ENCODE results near the gene CASQ1.

Gene CASQ1

DNA sequence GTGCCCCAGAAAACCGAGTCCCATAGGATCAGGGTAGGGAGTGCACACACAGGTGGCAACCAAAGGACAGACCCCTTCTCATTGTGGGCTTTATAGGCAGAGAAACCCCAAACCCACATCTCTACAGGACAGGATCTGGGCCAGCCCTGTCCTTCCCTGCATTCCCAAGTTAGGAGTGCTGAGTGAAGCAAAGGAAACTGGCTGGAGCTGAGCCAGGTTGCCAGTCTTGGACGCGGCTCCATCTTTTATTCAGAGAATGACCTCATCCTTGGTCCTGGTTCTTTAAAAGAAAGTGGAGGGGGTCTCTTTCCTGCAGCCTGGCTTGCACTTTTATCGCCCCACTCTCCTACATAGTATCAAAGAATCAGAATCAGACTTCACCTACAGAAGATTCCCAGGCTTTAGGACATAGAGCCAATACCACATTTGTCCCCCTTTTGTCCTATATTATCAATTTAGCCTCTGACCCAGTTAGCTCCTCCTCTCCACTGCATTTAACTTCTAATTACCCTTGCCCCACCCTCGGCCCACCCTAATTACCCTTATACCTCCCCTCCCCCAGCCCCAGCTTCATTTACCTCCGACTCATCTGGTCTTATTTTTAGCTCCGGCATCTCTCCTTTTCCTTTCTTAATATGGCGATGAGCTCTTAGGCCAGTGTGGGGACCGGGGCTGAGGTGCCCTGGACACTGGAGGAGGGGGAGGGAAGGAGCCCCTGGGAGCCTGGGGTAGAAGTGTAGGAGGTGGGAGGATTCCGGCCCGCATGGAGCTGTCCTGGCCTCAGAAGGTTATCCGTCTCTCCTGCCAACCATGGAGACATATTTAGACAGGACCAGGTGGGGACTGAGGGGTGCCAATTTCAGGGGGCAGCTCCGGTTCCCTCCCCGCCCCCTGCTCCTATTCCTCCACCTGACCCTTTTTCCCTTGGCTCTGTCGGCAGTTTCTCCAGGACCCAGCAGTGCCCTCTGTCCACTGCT is at the start of gene CASQ1:
Gene CASQ1, plus strand, starts transcription at position 927 of the 977 bp plus-strand sequence. CDS start 177 bp downstream, outside the sequence.
- DNase-seq (ENCODE audit: low read depth in 2 of 3, low spot score in 2 of 3): no peak

DNA sequence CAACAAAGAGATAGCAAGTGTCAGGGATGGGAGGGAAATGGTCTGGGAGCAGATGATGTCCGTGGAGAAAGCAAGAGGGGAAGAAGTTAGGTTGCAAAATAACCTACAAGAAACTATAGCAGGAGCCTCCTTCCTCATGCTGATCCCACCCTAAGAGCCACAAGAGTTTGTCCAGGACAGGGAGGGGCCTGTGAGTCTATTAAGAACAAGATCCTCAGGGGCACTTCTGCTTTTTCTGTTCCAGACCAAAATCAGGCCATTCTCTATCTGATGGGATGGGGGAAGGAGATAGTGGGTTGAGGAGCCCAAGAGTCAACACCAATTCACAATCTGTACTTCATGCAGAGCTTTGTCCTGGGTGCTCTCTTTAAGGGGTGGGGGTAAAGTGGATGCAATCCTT is 46.7 kb upstream of the CASQ1 start:
- no peak for DNase-seq (ENCODE audit: low read depth in 2 of 3, low spot score in 2 of 3)

DNA sequence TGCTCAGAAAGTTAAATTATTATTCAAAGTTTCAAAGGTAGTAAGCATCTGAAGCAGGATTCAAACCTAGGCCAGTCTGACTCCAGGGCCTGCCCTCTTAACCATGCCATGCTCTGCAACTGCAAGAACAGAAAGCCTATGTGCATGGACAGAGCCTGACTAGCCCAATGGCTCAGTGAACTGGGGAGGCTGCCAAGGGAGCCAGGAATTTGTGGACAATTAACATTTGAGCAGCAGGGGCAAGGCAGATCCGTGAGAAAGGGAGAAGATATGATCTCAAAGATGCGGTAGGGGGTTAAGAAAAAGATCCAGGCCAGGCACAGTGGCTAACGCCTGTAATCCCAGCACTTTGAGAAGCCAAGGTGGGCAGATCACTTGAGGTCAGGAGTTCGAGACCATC is 45.5 kb upstream of the CASQ1 start:
- no peak for DNase-seq (ENCODE audit: low read depth in 2 of 3, low spot score in 2 of 3)

DNA sequence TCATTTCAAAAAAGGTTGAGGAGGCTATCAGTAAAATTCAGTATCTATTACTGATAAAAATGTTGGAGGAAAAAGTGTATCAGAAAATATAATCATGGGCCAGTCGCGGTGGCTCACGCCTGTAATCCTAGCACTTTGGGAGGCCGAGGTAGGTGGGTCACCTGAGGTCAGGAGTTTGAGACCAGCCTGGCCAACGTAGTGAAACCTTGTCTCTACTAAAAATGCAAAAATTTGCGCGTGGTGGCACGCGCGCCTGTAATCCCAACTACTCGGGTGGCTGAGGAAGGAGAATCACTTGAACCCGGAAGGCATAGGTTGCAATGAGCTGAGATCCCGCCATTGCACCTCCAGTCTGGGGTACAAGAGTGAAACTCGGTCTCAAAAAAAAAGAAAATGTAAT is 44.3 kb upstream of the CASQ1 start:
- no peak for DNase-seq (ENCODE audit: low read depth in 2 of 3, low spot score in 2 of 3)

DNA sequence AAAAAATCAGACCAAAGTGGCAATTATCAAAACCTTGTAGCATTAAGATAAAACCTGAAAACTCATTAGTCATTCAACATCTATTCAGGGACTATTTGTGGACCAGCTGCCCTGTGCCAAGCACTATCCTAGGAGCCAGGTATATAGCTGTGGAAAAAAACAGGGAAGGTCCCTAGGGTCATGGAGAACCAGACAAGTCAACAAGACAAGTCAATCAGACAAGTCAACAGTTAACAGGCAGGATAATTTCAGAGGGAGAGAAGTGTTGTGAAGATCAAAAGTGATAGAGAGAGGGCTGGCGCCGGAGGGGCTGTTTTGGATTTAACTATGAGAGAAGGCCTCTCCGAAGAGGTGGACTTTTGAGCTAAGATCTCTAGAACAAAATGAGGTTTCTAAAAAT is 42.3 kb upstream of the CASQ1 start:
- no peak for DNase-seq (ENCODE audit: low read depth in 2 of 3, low spot score in 2 of 3)

DNA sequence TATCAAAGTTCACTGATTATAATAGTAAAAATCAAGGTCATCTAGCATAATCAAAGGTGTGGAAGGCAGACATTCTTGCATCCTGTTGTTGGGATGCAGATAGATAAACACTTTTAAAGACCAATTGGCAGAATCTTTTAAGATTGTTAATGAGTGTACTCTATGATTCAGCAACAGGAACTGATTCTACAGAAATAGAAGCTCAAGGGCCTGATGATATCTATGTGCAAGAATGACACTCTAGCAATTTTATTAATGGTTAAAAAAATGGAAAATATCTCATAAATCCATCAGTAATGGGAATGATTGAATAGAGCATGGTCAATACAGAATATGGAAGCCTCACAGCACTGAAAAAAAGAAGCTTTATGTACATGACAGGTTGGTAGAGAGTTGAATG is 41.1 kb upstream of the CASQ1 start:
- DNase-seq (ENCODE audit: low read depth in 2 of 3, low spot score in 2 of 3): no peak

DNA sequence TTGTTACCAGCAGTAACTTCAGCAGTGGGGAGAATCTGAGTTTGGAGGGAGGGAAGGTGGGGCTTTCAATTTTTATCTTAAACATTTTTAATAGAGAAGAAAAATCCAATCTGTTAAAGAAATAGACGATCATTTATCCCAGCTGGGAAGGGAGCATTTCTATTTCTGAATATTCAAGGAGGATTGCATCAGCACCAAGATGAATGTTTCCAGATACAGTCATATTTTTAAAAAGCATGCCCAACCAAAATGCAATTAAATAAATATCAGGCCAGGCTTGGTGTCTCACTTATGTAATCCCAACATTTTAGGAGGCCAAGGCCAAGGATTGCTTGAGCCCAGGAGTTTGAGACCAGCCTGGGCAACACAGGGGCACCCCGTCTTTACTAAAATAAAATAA is 40.7 kb upstream of the CASQ1 start:
- no peak for DNase-seq (ENCODE audit: low read depth in 2 of 3, low spot score in 2 of 3)

DNA sequence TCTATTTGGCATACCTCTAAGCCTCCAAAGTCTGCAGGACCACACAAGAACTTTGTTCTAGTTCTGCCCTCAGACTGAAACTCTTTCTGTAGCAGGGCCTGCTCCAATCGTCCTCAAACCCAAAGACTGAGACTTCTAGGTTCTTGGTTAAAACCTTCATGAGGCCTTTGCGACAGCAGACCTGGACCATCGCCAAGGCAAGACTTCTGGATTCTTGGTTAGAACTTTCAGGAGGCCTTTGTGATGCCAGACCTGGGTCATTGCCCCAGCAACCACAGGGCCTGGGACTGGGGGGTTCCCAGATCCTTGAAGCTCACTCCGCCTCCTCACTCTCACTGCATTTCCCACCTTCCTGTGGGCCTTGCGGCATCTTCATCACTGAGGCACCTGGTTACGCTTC is 39.1 kb upstream of the CASQ1 start, which contains the start of gene ATP1A4:
Gene ATP1A4, plus strand, starts transcription at position 301 of the 400 bp plus-strand sequence. CDS start 438 bp downstream, outside the sequence.
- DNase-seq (ENCODE audit: low read depth in 2 of 3, low spot score in 2 of 3): no peak

DNA sequence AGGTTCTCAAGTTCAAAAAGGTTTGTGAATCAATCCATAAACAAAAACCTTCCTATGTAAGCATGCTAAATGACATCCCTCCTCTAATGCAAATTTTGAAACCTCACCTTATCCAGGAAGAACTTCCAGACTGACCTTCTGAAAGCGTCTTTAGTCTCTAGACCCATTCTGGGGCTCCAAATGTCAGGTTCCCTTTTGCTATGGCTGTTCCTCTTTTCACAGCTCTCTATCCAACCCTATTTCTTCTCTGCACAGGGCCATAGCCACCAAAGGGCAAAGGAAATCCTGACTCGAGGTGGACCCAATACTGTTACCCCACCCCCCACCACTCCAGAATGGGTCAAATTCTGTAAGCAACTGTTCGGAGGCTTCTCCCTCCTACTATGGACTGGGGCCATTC is 35.6 kb upstream of the CASQ1 start:
- DNase-seq (ENCODE audit: low read depth in 2 of 3, low spot score in 2 of 3): no peak

DNA sequence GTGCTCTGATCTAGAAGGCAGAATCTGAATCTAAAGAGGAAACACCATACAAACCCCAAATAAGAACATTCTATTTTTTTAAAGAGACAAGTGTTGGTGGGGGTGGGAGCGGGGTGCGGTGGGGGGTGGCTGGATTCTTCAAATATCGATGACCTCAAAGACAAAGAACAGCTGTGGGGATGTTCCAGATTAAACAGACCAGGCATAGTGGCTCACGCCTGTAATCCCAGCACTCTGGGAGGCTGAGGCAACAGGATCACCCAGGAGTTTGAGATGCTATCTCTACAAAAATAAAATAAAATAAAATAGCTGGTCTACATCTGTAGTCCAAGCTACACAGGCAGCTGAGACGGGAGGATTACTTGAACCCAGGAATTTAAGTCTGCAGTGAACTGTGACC is 34.0 kb upstream of the CASQ1 start:
- no peak for DNase-seq (ENCODE audit: low read depth in 2 of 3, low spot score in 2 of 3)

DNA sequence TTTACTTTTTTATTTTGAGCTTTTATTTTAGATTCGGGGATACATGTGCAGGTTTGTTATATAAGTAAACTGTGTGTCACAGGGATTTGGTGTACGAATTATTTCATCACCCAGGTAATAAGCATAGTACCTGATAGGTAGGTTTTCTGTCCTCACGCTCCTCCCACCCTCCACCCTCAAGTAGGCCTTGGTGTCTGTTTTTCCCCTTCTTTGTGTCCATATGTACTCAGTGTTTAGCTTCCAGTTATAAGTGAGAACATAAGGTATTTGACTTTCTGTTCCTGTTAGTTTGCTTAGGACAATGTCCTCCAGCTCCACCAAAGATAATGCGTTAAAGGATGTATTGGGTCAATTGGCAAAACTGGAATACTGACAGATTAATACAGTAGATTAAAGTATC is 33.2 kb upstream of the CASQ1 start:
- DNase-seq (ENCODE audit: low read depth in 2 of 3, low spot score in 2 of 3): no peak

DNA sequence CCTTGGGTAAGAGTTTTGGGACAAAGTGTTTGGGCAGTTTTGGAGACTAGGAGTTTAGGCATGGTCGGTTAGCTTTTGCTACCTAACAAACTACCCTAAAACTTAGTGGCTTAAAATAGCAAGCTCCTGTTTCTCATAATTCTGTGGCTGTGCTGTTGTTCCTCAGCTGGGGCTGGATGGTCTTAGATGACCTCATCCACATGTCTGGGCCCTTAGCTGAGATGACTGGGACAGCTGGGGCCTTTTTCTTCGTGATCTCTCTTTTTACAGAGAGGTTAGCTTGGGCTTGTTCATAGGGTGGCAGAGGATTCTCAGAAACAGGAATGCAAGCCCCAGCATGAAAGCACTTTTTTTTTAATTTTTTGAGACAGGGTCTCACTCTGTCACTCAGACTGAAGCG is 32.3 kb upstream of the CASQ1 start:
- DNase-seq (ENCODE audit: low read depth in 2 of 3, low spot score in 2 of 3): no peak

DNA sequence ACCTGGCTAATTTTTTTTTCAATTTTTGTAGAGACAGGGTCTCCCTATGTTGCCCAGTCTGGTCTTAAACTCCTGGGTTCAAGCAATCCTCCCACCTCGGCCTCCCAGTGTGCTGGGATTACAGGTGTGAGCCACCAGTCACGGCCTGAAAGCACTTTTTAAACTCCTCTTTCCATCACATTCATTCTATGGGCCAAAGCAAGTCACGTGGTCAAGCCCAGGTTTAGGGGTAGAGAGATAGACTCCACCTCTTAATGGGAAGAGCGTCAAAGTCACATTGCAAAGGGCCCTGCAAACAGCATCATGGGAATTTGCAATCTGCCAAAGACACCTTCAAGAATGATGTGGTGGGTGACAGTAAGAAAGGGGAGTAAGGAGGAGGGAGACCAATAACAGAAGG is 31.8 kb upstream of the CASQ1 start:
- no peak for DNase-seq (ENCODE audit: low read depth in 2 of 3, low spot score in 2 of 3)

DNA sequence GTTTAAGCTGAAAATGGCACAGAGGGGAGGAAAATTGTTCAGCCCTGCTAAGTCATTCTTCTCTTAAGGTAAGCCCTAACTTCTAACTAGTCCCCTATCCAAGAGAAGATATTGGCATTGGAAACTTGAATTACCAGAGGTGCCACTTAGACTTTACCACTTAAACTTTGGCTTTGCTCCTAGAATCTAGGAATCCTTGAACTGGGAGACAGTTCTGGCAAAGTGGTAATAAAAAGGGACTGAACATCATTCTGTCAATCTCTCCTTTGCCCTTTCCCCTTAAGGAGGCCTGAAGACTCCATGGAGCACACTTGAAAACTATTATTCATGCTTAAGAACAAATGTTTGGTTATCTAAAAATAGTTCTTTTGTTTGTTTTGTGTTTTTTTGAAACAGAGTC is 30.5 kb upstream of the CASQ1 start:
- no peak for DNase-seq (ENCODE audit: low read depth in 2 of 3, low spot score in 2 of 3)

DNA sequence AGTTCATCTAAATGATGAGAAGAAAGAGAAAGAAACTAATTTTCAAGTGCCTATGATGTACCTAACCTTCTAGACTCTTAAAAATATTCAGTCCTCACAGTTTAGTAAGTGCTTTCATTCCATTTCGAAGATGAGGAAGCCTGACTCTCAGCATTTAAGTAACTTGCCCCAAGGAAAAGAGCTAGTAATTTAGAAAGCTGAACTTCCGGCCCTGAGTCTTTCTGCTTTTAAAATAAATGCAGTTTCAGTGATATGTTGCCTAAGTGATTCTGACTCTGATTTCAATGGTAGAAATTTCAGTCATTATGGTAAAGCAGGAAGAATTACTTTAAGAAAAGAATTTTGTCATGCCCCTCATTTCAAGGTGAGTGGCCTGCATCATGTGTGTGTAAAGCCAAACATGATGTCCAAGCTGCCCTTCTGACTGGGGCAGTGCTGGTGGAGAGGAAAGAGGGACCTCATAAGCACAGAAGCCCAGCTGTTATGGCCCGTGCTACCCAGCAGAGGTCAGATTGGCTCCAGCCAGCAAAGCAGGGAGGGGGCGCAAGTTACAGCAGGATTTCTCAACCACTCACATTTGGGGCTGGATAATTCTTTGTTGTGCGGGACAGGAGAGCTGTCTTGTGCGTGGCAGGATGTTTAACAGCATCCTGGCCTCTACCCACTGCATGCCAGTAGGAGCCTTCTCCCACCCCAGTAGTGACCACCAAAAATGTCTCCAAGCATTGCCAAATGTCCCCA is 28.2 kb upstream of the CASQ1 start:
- DNase-seq (ENCODE audit: low read depth in 2 of 3, low spot score in 2 of 3): no peak

DNA sequence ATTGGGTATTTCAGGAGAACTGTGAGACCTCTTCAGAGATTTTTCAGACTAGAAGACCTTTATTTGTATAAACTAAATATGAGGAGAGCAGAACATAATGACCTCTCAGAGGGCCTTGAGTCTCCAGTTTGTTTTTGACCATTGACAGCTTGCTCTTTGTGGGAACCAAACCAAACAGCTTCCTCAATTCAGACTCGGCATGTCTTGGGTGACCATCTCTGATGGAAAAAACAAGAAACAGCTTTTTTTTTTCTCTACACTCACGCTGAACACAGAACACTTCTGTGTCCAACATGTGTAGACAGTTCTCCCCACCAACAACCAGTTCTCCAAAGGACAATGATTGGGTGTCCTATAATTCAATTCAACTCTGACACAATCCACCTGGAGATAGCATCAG is 27.4 kb upstream of the CASQ1 start:
- no peak for DNase-seq (ENCODE audit: low read depth in 2 of 3, low spot score in 2 of 3)

DNA sequence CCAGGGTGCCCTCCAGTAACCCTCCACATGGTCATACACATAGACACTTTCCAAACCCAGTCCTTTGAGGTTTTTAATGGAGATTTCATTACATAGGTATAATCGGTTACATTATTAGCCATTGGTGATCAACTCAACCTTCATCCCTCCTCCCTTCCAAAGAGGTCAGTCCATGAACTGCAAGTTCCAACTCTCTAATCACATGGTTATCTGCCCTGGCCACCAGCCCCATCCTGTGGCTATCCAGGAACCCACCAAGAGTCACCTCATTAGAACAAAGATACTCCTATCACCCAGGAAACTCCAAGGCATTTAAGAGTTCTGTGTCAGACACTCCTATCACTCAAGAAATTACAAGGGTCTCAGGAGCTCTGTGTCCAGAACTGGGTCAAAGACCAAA is 26.8 kb upstream of the CASQ1 start:
- DNase-seq (ENCODE audit: low read depth in 2 of 3, low spot score in 2 of 3): no peak

DNA sequence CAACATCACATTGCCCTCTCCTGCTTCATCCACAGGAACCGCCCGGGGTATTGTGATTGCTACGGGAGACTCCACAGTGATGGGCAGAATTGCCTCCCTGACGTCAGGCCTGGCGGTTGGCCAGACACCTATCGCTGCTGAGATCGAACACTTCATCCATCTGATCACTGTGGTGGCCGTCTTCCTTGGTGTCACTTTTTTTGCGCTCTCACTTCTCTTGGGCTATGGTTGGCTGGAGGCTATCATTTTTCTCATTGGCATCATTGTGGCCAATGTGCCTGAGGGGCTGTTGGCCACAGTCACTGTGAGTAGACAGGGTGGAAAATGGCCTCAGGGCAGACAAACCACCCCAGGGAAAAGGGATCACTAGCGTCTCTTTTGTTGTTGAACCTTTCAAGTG is 26.3 kb upstream of the CASQ1 start:
- DNase-seq (ENCODE audit: low read depth in 2 of 3, low spot score in 2 of 3): no peak

DNA sequence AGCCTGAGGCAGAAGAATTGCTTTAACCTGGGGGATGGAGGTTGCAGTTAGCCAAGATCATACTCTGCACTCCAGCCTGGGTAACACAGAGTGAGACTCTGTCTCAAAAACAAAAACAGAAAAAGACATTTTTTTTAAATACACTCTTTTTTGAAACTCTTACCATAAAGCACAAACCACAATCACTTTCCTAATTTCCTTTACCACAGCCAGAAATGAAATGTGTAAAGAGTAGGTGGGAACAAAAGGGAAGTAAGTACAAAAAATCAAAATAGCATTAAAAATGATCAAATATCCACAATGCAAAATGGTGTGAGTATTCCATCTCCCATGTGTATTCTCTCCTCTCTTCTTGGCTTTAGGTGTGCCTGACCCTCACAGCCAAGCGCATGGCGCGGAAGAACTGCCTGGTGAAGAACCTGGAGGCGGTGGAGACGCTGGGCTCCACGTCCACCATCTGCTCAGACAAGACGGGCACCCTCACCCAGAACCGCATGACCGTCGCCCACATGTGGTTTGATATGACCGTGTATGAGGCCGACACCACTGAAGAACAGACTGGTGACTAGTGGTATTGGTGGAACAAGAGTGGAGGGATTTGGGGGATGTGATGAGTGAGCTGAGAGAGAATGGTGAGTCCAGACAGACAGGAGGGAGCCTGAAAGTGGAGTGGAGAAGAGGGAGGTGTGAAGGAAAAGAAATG is 24.1 kb upstream of the CASQ1 start:
- no peak for DNase-seq (ENCODE audit: low read depth in 2 of 3, low spot score in 2 of 3)

DNA sequence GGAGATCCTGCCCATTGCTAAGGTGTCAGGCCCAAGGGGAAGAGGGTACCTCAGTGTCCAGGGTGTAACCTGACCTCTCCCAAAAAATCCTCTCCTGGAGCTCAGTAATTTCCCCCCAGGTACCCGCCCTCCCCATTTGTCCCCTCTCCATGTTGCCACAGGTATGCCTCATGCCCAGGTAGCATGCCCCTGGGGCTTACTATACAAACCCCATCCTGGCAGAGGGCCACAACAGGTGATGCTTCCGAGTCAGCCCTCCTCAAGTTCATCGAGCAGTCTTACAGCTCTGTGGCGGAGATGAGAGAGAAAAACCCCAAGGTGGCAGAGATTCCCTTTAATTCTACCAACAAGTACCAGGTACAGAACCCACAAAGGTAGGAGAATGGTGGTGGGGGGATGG is 23.3 kb upstream of the CASQ1 start:
- no peak for DNase-seq (ENCODE audit: low read depth in 2 of 3, low spot score in 2 of 3)

DNA sequence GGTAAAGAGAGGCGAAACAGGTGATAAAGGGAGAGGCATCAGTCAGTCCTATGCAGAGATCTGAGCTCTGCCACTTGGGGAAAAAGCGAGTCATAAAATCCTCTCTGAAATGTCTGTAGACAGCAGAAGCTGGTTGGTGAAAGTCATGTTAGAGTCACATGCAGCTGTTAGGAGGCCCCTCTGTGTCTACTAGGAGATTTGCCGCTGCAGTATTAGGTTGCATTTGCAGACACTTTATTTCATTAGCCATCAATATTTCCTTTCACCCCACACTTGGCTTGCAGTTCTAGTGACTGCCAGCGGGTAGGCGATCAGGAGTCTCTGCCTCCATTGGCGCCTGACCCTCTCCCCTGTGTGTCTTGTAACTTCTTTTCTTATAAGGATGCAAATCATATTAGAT is 22.8 kb upstream of the CASQ1 start:
- DNase-seq (ENCODE audit: low read depth in 2 of 3, low spot score in 2 of 3): no peak

DNA sequence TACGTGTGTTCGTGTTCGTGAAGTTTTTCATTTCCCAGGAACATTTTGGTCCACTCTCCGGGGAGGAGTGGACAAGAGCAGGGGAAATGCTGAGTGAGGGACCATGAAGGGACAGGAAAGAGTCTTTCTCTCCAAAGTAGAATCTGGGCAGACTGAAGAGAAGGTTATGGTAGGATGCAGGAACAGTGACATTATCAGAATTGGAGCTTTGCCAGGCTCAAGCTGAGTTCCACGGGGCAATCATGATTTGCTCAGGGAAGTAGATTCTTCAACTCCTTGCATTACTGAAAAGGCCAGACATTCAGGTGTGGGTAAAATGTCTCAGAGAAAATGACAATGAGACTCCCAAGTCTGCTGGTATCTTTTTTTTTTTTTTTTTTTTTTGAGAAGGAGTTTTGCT is 22.4 kb upstream of the CASQ1 start:
- DNase-seq (ENCODE audit: low read depth in 2 of 3, low spot score in 2 of 3): no peak

Data from activated CD8-positive, alpha-beta memory T cell treated with anti-CD3 and anti-CD28 coated beads for 48 hours (primary cell).